GM18867 (cell line): Measurements from ENCODE around the gene ZNF711.
"Not testable (repeated sequence)": the region's sequence is repeated elsewhere in the genome, so short reads cannot be mapped to it uniquely, and the experiment has no call there.

ENCODE experiments used
- ATAC-seq: cut with Tn5 transposase; IDR thresholded peaks from one replicate; pipeline ENCODE4 v1.9.1; 2021; ENCODE audit warnings: mild to moderate bottlenecking, moderate library complexity; ENCODE audit not compliant: unreplicated experiment

ZNF711 gene

DNA sequence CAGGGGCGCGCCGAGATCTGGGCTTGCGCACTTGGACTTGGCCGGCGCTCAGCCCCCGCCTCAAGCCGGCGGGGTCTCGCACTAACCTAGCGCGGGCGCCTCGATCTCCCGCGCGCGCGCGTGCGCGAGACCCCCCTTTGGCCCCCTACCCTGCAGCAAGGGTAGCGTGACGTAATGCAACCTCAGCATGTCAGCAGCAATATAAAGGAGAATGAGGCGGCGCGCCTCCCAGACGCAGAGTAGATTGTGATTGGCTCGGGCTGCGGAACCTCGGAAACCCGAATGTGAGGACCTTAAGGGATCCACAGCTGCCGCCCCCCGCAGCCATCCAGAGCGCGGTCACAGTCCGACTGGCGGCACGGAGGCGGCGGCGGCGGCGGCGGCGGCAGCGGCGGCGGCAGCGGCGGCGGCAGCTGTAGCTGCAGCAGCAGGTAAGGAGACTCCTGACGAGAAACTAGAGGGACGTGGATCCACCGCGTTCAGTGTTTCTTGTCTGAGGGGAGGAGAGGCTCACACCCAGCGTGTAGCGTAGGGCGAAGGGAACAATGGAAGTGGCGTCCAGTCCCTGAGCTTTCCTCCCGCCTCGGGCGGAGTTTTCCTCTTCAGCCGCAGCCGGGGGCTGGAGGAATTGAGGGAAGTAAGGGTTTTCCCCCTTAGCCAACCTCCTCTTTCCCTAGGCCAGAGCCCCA is at the start of gene ZNF711, which contains the start of gene SATL1:
TSS of gene ZNF711 (plus strand) at position 231 of the 689 bp plus-strand sequence. CDS start 3,582 bp downstream, outside the sequence.
TSS of gene SATL1 (minus strand) at position 19 of the 689 bp plus-strand sequence. CDS start 134,811 bp downstream, outside the sequence.
- peak; percentile 58 for ATAC-seq

- ATAC-seq, result no peak
These were observed 47.5 kb upstream of the ZNF711 start for GRCh38 chrX:85196319-85196718.

- no peak for ATAC-seq
These were observed 40.3 kb upstream of the ZNF711 start for GRCh38 chrX:85203461-85203970.

DNA sequence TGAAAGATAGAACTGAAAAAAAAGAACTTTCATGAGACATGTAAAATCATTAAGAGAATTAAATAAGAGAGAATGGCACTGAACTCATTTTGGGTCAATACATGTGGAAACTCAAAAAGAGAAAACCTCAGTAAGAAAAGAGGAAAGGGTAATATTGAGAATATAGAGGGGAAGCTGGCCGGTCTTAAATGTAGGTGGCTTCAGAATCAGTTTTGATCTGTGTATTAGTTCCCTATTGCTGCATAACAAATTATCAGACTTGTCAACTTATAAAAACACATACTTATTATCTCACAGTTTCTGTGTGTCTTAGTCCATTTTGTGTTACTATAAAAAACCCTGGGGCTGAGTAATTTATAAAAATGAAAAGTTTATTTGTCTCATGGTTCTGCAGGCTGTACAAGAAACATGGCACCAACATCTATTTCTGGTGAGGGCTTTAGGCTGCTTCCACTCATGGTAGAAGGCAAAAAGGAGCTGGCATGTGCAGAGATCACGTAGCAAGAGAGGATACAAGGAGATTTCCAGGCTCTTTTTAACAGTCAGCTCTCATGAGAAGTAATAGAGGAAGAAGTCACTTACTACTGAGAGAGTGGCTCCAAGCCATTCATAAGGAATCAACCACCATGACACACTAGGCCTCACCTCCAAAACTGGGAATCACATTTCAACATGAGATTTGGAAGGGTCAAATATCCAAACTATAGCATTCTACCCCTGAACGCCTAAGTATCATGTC is 29.8 kb upstream of the ZNF711 start:
- ATAC-seq, result no peak

- ATAC-seq, result no peak
These were observed 27.8 kb upstream of the ZNF711 start for GRCh38 chrX:85215946-85216345.

- ATAC-seq, result peak; percentile 68
These were observed 22.4 kb upstream of the ZNF711 start for GRCh38 chrX:85221361-85221760.

GRCh38 chrX:85223359-85223758 is 20.4 kb upstream of the ZNF711 start:
- no peak for ATAC-seq

DNA sequence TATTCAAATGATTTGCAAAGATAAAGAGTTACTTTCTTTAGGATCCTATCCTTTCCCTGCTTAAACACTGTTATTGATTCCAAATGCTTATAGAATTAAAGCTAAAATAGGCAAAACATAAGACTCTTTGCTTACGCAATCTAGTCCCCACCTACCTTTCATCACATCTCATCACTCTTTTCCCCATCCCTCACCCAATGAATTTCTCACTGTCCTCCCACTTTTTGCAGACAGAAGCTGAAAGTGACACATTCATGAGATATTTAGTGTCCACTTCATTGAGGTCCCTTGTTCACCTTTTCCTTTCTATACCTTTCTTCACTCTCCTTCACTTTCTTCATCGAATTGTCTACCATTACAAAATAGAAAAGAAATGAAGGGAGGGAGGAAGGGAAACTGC is 636 bp upstream of the ZNF711 start:
- ATAC-seq, result no peak

DNA sequence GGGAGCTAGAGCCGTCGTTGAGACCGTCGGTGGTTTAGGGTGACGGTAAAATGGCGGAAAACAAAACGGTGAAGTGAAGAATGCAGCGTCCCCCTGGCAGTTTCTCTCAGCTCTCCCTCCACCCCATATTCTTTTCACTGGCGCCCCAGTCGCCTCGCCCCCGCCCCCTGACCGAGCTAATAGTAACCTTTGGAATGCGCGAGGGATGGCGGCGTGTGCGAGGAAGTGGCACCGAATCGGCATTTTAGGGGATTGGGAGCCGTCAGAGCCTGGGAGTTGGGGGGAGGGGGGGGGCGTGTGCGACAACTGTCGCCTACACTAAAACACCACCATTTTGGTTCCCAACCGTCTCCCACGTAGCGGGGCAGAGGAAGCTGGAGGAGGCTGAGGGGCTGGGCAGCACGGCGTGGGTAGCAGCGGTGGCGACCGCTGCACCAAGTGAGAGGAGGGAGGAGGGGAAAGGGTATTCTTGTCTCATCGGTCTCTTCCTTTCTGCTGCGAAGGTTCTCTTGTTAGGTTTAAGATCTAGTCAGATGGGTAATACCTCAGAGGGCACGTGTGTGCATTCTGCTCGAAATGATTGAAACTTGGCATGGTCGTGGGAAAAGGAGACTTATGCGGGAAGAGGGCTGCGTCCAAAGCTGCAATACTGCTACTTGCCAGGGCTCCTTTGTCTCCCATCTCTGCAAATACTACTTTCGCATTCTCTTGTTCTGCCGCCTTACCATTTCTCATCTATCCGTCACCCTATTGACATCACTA is 840 bp downstream of the ZNF711 start:
- peak; percentile 53 for ATAC-seq

DNA sequence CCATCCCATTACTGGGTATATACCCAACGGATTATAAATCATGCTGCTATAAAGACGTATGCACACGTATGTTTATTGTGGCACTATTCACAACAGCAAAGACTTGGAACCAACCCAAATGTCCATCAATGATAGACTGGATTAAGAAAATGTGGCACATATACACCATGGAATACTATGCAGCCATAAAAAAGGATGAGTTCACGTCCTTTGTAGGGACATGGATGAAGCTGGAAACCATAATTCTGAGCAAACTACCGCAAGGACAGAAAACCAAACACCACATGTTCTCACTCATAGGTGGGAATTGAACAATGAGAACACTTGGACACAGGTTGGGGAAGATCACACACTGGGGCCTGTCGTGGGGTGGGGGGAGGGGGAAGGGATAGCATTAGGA is 41.5 kb downstream of the ZNF711 start:
- ATAC-seq, result not testable (repeated sequence)

DNA sequence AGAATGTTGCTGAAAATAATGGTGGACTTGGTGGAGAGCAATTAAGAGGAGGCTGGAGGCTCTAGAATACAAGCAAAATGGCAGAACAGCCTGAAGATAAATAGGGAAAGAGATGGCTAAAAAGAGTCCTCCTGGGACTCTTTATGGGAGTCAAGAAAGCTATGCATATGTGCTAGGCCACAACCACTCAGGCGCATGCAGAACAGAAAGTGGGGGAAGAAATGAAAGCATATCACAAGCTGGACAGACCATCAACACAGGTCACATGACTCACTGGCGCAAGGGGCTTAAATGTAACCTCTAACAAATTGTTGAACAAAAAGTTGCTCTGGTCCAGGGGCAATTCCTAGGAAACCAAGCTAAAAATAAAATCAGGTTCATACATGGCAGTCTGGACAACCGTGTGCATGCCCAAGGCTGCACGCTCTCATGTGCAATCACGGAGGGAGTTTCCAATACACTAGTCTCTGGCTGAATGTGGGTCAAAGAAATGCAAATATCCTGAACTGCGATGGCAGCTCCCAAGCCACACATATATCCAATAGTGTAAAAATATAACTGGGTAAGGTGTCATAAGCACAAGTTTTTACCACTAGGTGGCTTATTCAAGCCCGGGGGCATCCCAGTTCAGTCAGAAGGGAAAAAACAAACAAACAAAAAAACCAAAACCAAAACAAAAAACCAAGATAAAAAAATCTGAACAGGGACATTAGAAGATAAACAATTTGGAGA is 45.4 kb downstream of the ZNF711 start:
- ATAC-seq, result no peak

DNA sequence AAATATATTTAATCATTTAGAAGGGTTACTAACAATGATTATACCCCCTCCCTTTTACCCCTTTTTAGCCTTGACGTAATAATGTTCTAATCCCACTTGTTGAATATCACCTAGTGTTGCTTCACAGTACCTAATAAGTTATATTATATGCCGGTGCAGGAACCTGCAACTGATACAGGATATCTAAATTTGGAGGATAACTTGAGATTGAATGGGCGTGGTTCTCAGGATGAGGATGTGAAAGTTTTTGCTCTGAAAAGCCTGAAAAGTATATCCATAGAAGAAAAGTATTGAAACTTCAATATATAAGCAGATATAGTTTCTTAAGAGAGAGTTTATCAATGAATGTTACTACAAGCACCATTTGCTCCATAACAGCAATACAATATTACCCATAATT is 59.8 kb downstream of the ZNF711 start:
- ATAC-seq, result peak; percentile 67

- no peak for ATAC-seq
These were observed 65.9 kb downstream of the ZNF711 start for GRCh38 chrX:85309717-85310116.

DNA sequence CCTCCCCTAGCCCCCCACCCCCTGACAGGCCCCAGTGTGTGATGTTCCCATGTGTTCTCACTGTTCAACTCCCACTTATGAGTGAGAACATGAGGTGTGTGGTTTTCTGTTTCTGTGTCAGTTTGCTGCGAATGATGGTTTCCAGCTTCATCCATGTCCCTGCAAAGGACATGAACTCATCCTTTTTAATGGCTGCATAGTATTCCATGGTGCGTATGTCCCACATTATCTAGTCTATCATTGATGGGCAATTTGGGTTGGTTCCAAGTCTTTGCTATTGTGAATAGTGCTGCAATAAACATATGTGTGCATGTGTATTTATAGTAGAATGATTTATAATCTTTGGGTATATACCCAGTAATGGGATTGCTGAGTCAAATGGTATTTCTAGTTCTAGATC is 67.6 kb downstream of the ZNF711 start:
- not testable (repeated sequence) for ATAC-seq
